ENCODE data around the gene ZNF764.
"Not testable (repeated sequence)": the region's sequence is repeated elsewhere in the genome, so short reads cannot be mapped to it uniquely, and the experiment has no call there.

ZNF764 gene

DNA sequence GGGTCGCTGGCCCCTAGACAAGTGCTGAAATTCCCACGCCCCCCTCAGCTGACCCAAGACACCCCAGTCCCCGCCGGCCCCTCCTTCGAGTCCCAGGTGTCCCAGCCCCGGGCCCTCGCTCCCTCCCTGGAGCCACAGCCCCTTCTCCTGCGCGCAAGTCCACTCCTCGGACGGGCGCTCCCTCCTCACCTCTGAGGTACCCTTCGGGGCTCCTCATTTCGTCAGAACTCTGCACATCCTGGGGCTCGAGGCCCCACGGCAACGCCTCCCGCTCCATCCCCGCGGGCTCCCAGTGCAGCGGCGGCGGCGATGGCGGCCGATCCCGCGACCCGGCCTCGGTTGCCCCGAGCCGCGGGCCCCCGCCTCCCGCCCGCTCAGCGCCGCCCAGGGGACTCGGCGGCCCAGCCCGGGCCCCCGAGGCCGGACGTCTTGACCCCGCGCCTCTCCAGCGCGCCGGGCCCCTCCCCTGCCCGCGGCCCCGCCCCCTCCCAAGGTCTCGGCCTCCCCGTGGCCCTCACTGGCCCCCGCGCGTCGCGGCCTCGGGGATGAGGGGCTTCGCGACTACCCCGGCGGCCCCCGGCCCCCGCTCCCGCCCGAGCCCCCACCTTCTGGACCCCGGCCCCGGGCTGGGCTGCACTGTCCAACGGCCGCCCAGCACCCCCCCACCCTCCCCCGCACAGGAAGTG, 31.9 kb downstream of the ZNF764 start, which contains the start of gene ZNF768:
TSS of gene ZNF768 (minus strand) at position 430 of the 686 bp plus-strand sequence. CDS start at position 277, 153 bp downstream.
- peak; percentile 6 for DNase-seq

GRCh38 chr16:30525844-30526136, 32.4 kb downstream of the ZNF764 start:
- no peak for DNase-seq

GRCh38 chr16:30524575-30525568, 33.3 kb downstream of the ZNF764 start:
- no peak for DNase-seq

- DNase-seq = no peak
Measured at GRCh38 chr16:30523768-30524574, 34.2 kb downstream of the ZNF764 start.

GRCh38 chr16:30522702-30523463, 35.3 kb downstream of the ZNF764 start:
- DNase-seq = not testable (repeated sequence)

DNA sequence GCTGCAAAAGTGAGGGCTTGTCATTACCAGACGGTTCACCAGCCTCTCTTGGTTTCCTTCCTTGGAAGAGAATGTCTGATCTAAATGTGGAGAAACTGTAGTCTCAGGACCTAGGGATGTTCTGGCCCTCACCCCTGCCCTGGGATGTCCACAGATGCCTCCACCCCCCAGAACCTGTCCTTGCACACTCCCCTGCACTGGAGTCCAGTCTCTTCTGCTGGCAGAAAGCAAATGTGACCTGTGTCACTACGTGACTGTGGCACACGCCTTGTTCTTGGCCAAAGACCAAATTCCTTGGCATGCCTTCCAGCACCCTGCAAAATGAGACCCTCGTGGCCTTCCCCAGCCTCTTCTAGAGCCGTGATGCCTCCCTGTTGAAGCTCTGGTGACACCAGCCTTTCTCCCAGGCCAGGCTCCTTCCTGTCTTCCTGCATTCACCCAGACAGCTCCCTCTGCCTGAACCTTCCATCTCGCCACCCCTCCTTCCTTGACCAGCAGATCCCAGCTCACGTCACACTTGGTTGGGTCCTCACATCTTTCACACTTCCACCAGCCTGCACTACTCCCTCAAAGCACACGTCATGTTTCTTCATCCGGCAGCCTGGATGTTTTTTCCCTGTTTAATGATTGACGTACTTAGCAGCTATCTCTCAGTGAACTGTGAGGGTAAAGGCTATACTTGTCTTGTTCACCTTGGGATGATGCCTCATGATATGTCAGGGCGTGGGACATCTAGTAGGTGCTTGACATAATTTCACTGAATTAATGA, 36.1 kb downstream of the ZNF764 start:
- no peak for DNase-seq

- no peak for DNase-seq
Measured at GRCh38 chr16:30521476-30521872, 36.7 kb downstream of the ZNF764 start.

GRCh38 chr16:30519120-30520049, 38.8 kb downstream of the ZNF764 start:
- DNase-seq = no peak

DNA sequence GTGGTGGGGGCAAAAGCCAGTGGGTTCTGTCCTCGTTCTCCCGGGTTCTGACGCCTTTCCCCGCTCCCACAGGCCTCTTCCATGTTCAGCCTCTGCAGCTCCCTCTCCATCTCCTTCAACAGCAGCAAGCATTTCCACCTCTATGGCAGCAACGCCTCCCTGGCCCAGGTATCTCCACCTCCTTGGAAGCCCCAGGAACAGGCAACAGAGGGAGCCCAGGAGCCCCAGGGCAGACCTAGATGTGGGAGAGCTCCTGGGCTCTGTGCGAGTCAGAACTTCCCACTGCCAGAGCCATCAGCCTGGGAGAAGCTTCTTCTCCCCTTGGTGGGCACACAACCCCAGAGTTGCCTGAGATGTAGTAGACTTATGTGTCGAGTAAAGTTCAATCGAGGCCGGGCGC, 39.6 kb downstream of the ZNF764 start:
- no peak for DNase-seq

GRCh38 chr16:30515275-30515674, 42.9 kb downstream of the ZNF764 start:
- DNase-seq = no peak

DNA sequence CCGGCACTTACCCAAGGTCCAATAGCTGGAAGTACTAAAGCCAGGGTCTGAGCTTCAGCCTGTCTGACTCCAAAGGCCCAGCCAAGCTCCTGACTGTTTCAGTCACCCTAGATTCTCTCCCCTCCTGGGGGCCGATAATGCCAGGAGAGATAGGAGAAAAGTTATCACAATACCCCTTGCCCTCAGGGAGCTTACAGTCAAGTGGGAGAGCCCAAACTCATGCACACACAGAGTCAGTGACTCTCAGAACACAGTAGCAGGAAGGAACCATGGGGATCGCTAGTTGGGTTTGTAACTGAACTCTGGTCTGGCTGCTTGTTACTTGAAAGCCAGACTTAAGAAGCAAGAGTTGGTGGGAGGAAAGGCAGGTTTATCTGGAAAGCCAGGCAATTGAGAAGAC, 46.7 kb downstream of the ZNF764 start:
- DNase-seq = no peak

DNA sequence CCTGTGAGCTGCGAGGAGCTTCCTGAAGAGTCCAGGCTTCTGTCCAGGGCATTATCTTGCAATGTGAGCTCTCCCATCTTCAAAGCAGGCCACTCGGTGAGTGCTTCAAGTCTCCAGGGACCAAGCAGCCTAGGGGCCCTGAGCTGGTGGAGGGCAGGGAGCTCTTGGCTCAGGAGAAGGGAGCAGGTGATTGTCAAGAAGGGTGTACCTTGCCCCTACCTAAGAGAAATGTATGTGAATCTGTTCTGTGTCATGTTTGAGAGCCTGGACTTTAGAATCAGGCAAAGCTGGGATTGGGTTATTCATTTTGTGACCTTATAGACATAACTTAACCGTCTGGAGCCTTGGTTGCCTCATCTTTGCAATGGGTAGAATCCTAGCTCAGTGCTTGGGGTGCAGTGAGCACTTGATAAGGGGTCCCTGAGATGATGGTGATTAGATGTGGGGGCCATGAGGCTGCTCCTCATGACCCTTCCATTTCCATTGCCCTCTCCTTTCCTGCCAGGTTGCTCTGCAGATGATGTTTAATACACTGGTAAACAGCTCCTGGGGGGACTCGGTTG, 47.7 kb downstream of the ZNF764 start:
- DNase-seq = no peak

GRCh38 chr16:30509081-30509765, 49.0 kb downstream of the ZNF764 start:
- no peak for DNase-seq

Data from NCI-H2171 treated with DMSO at 0.1 percent for 48 hours (cell line).